Stimulated activated effector memory CD8-positive, alpha-beta T cell treated with anti-CD3 and anti-CD28 coated beads, Interleukin-12 subunit alpha, Interleukin-12 subunit beta, amount 100 ng/mL, for 72 hours (primary cell): Measurements from ENCODE around the gene BRD1.

Experiments used
- ATAC-seq: fragments of 150-1000 bp; cut with Tn5 transposase; 2 replicates; pipeline ENCODE4 v1.10.0; 2021
- DNase-seq, 2 donors: peaks; one replicate each; pipeline ENCODE4 v3.0.0; 2021 to 2022; ENCODE audit warnings: low spot score in 2 of 2
- H3K27ac Mint-ChIP-seq: one replicate; pipeline ENCODE4 v1.8.0; 2022; ENCODE audit warnings: mild to moderate bottlenecking, mixed read lengths
- H3K36me3 Mint-ChIP-seq: one replicate; pipeline ENCODE4 v1.8.0; 2022; ENCODE audit warnings: mild to moderate bottlenecking, mixed read lengths
- H3K4me1 Mint-ChIP-seq: one replicate; pipeline ENCODE4 v1.8.0; 2022; ENCODE audit warnings: mixed read lengths
- H3K4me3 Mint-ChIP-seq: one replicate; pipeline ENCODE4 v1.8.0; 2022; ENCODE audit warnings: mild to moderate bottlenecking, mixed read lengths
- H3K9me3 Mint-ChIP-seq: one replicate; pipeline ENCODE4 v1.8.0; 2022; ENCODE audit warnings: mixed read lengths

BRD1 gene

GRCh38 chr22:49754696-49755630 lies 72.7 kb downstream of the BRD1 start:
- ATAC-seq (no peak), DNase-seq (no peak)
- Mint-ChIP-seq H3K27ac (no peak overlapping the region), H3K4me3 (no peak overlapping the region), H3K4me1 (no peaks in the 10 kb centered on the region), H3K36me3 (peaks cover 4% of the 10 kb centered on the region), H3K9me3 (no peaks in the 10 kb centered on the region)

- ATAC-seq (no peak), DNase-seq (no peak)
- H3K4me3 Mint-ChIP-seq: no peak overlapping the region
- no peak overlapping the region for H3K27ac Mint-ChIP-seq
- H3K4me1 Mint-ChIP-seq: no peaks in the 10 kb centered on the region
- H3K36me3 Mint-ChIP-seq: peaks cover 4% of the 10 kb centered on the region
- H3K9me3 Mint-ChIP-seq: no peaks in the 10 kb centered on the region
Observed at GRCh38 chr22:49753961-49754695, 73.5 kb downstream of the BRD1 start.

- Mint-ChIP-seq H3K27ac (no peak overlapping the region), H3K36me3 (peaks cover 4% of the 10 kb centered on the region), H3K4me3 (no peak overlapping the region), H3K9me3 (no peaks in the 10 kb centered on the region), H3K4me1 (no peaks in the 10 kb centered on the region)
- ATAC-seq: no peak
- DNase-seq: no peak
Observed at GRCh38 chr22:49753276-49753890, 74.3 kb downstream of the BRD1 start.

- H3K27ac Mint-ChIP-seq: no peak overlapping the region
- no peak for ATAC-seq
- H3K4me3 Mint-ChIP-seq: no peak overlapping the region
- H3K9me3 Mint-ChIP-seq: peaks cover 4% of the 10 kb centered on the region
- no peak for DNase-seq
- peaks cover 4% of the 10 kb centered on the region for H3K36me3 Mint-ChIP-seq
- H3K4me1 Mint-ChIP-seq: no peaks in the 10 kb centered on the region
Observed at GRCh38 chr22:49752598-49753091, 75.0 kb downstream of the BRD1 start.

- peaks cover 7% of the 10 kb centered on the region for H3K9me3 Mint-ChIP-seq
- no peaks in the 10 kb centered on the region for H3K4me1 Mint-ChIP-seq
- H3K36me3 Mint-ChIP-seq: peaks cover 4% of the 10 kb centered on the region
- DNase-seq (no peak), ATAC-seq (no peak)
- H3K4me3 Mint-ChIP-seq: no peak overlapping the region
- H3K27ac Mint-ChIP-seq: no peak overlapping the region
Observed at GRCh38 chr22:49751966-49752597, 75.6 kb downstream of the BRD1 start.

GRCh38 chr22:49751318-49751965 lies 76.2 kb downstream of the BRD1 start:
- H3K4me1 Mint-ChIP-seq: no peaks in the 10 kb centered on the region
- H3K27ac Mint-ChIP-seq: no peak overlapping the region
- ATAC-seq (no peak), DNase-seq (no peak)
- peaks cover 4% of the 10 kb centered on the region for H3K36me3 Mint-ChIP-seq
- H3K4me3 Mint-ChIP-seq: no peak overlapping the region
- peaks cover 12% of the 10 kb centered on the region for H3K9me3 Mint-ChIP-seq

- Mint-ChIP-seq H3K4me3 (no peak overlapping the region), H3K4me1 (no peaks in the 10 kb centered on the region), H3K36me3 (no peaks in the 10 kb centered on the region), H3K27ac (no peak overlapping the region), H3K9me3 (peaks cover 24% of the 10 kb centered on the region)
- DNase-seq (no peak), ATAC-seq (no peak)
Observed at GRCh38 chr22:49749885-49750510, 77.7 kb downstream of the BRD1 start.

- Mint-ChIP-seq H3K36me3 (no peaks in the 10 kb centered on the region), H3K27ac (no peak overlapping the region), H3K4me1 (no peaks in the 10 kb centered on the region)
Observed at GRCh38 chr22:49749227-49749626, 78.4 kb downstream of the BRD1 start.

GRCh38 chr22:49748514-49748913 lies 79.2 kb downstream of the BRD1 start:
- DNase-seq (no peak), ATAC-seq (no peak)
- Mint-ChIP-seq H3K4me1 (no peaks in the 10 kb centered on the region), H3K9me3 (peaks cover 30% of the 10 kb centered on the region), H3K36me3 (no peaks in the 10 kb centered on the region), H3K27ac (no peak overlapping the region), H3K4me3 (no peak overlapping the region)

More at GRCh38 chr22:49749227-49749626, 78.4 kb downstream of the BRD1 start:
- Mint-ChIP-seq H3K4me3 (no peak overlapping the region), H3K9me3 (peaks cover 28% of the 10 kb centered on the region)
- no peak for DNase-seq
- ATAC-seq: no peak

GRCh38 chr22:49747716-49748115 lies 80.0 kb downstream of the BRD1 start:
- peaks cover 30% of the 10 kb centered on the region for H3K9me3 Mint-ChIP-seq
- no peak for ATAC-seq
- no peaks in the 10 kb centered on the region for H3K4me1 Mint-ChIP-seq
- no peak for DNase-seq
- H3K36me3 Mint-ChIP-seq: no peaks in the 10 kb centered on the region
- H3K4me3 Mint-ChIP-seq: no peak overlapping the region
- H3K27ac Mint-ChIP-seq: no peak overlapping the region

GRCh38 chr22:49747130-49747529 lies 80.5 kb downstream of the BRD1 start:
- DNase-seq (no peak), ATAC-seq (no peak)
- no peaks in the 10 kb centered on the region for H3K36me3 Mint-ChIP-seq
- no peaks in the 10 kb centered on the region for H3K4me1 Mint-ChIP-seq
- H3K4me3 Mint-ChIP-seq: no peak overlapping the region
- H3K9me3 Mint-ChIP-seq: peaks cover 30% of the 10 kb centered on the region
- no peak overlapping the region for H3K27ac Mint-ChIP-seq

GRCh38 chr22:49746065-49746464 lies 81.6 kb downstream of the BRD1 start:
- no peak for ATAC-seq
- DNase-seq: no peak

GRCh38 chr22:49740242-49740641 lies 87.4 kb downstream of the BRD1 start:
- Mint-ChIP-seq H3K27ac (no peak overlapping the region), H3K4me3 (no peak overlapping the region), H3K4me1 (no peaks in the 10 kb centered on the region), H3K36me3 (no peaks in the 10 kb centered on the region), H3K9me3 (peaks cover 9% of the 10 kb centered on the region)
- DNase-seq (no peak), ATAC-seq (no peak)

More at GRCh38 chr22:49746065-49746464, 81.6 kb downstream of the BRD1 start:
- Mint-ChIP-seq H3K36me3 (no peaks in the 10 kb centered on the region), H3K4me1 (no peaks in the 10 kb centered on the region), H3K27ac (no peak overlapping the region), H3K4me3 (no peak overlapping the region), H3K9me3 (peaks cover 30% of the 10 kb centered on the region)

- Mint-ChIP-seq H3K4me3 (no peak overlapping the region), H3K27ac (no peak overlapping the region), H3K4me1 (peaks cover 5% of the 10 kb centered on the region), H3K9me3 (peaks cover 2% of the 10 kb centered on the region), H3K36me3 (no peaks in the 10 kb centered on the region)
- DNase-seq (no peak), ATAC-seq (no peak)
Observed at GRCh38 chr22:49739138-49739537, 88.5 kb downstream of the BRD1 start.
